Adrenal gland (tissue), 12 donors: Measurements from ENCODE around the gene SLC34A3. TPM values are rescaled to one million over a fixed set of nuclear protein-coding genes. Genes with fewer than 3 reads are reported as not detected.
"Not testable (repeated sequence)": the region's sequence is repeated elsewhere in the genome, so short reads cannot be mapped to it uniquely, and the experiment has no call there.

ENCODE experiments used
- DNase-seq, 7 donors: peaks; one replicate each; pipeline ENCODE4 v3.0.0-alpha.2; 2019 to 2020
- H3K27ac ChIP-seq, 5 donors: fragments of 200-600 bp; sonication (generic) in 4 of 5; 1 replicate in 3 of 5; 2 replicates in 2 of 5; pipeline versions ENCODE4 v1.5.1 to v1.8.0; 2016 to 2020; ENCODE audit warnings: mild to moderate bottlenecking in 1 of 5
- H3K27me3 ChIP-seq: fragments of 200-600 bp; 2 replicates; pipeline ENCODE4 v1.8.0; 2021
- H3K36me3 ChIP-seq, 2 donors: fragments of 200-600 bp; replicated peaks in 1 of 2; 1 replicate in 1 of 2; 2 replicates in 1 of 2; pipeline versions ENCODE4 v1.5.1 to v1.8.0; 2018 to 2022
- H3K4me1 ChIP-seq, 2 donors: fragments of 200-600 bp; replicated peaks in 1 of 2; 1 replicate in 1 of 2; 2 replicates in 1 of 2; pipeline versions ENCODE4 v1.5.1 to v1.8.0; 2018 to 2021
- H3K4me3 ChIP-seq, 4 donors: fragments of 200-600 bp; sonication (generic) in 3 of 4; one replicate each; pipeline ENCODE4 v1.5.1; 2016 to 2018
- H3K9me3 ChIP-seq, 3 donors: fragments of 200-600 bp; sonication (generic) in 1 of 3; replicated peaks in 1 of 3; 1 replicate in 2 of 3; 2 replicates in 1 of 3; pipeline versions ENCODE4 v1.5.1 to v1.8.0; 2016 to 2021
- CTCF ChIP-seq, 6 experiments: fragments of 450-650 bp in 4 of 6; fragments of 200-600 bp in 2 of 6; sonication (generic) in 1 of 6; IDR thresholded peaks; 1 replicate in 5 of 6; 2 replicates in 1 of 6; pipeline versions ENCODE4 v1.5.1 to v1.8.0; 2016 to 2021; ENCODE audit warnings: antibody characterized with exemption in 6 of 6, mild to moderate bottlenecking in 2 of 6, moderate library complexity in 1 of 6
- POLR2A ChIP-seq, 2 donors: fragments of 450-650 bp; IDR thresholded peaks; one replicate each; pipeline ENCODE4 v1.6.1; 2017; ENCODE audit warnings: antibody characterized with exemption in 2 of 2, mild to moderate bottlenecking in 2 of 2, moderate library complexity in 1 of 2
- whole genome bisulfite sequencing, 4 donors: extraction: QIAGEN DNeasy Blood & Tissue Kit in 2 of 4; methylation state at CpG; one replicate each; pipeline versions ENCODE4 v1.1.5 to v1.1.7; 2013 to 2017; 5-methylcytosine and 5-hydroxymethylcytosine counted together
- intact Hi-C, 2 donors: fragments of 100-400 bp; cut with DNase I; formaldehyde crosslinking; loops; one replicate each; pipeline versions ENCODE4 v1.14.1 to v1.15.0; 2022 to 2023
- polyA plus RNA-seq, 3 donors: library from polyadenylated mRNA; stranded (reverse); fragments of 200-250 nt in 2 of 3; fragments of 350-450 nt in 1 of 3; fragmentation: Illumina TruSeq in 1 of 3; extraction: RNeasy Lipid Tissue Mini Kit (QIAGEN cat#74804) in 1 of 3; gene quantifications; one replicate each; pipeline ENCODE4 v1.2.3, GENCODE V29; 2013 to 2014
- total RNA-seq, 9 donors: library from RNA; depleted of rRNA in 4 of 9; stranded (reverse); fragments of >200 nt in 4 of 9; fragments of 120-200 nt in 1 of 9; fragmentation: NEBNext Ultra II Directional in 1 of 9; extraction: Animal tissue kit (Norgen Biotek cat#: 25700) in 1 of 9; gene quantifications; one replicate each; pipeline versions ENCODE4 v1.1.0 to v1.2.4, GENCODE V29; 2013 to 2023
- donor health status: healthy with polysubstance abuse.
- donor health status: Bipolar disorder and iron deficiency.
- donor health status: DM: yes; HTN: yes; CAD: no.
- donor health status: DM: no; HTN: no; CAD: no.
- donor health status: DM: no; HTN: no; CAD: no.
- donor health status: DM: yes; HTN: yes; CAD: no.

The SLC34A3 gene
- total and polyA plus RNA-seq, 12 donors: not detected

- peaks cover 7 to 42% of the 10 kb centered on the region in 2 donors for H3K4me1 ChIP-seq
- 0 to 1% (median 0%) methylated on average over 13 to 67 of the region's 67 CpGs for WGBS, 4 donors
These were observed 10.3 kb downstream of the SLC34A3 start, which contains the start of gene TUBB4B for GRCh38 chr9:137240841-137241489. Gene TUBB4B, plus strand, starts transcription at chr9:137241287. Its CDS starts 74 bp downstream, at chr9:137241361.

GRCh38 chr9:137241490-137242268 is 11.0 kb downstream of the SLC34A3 start:
- peak; percentile 67 to 78 (median 73) for DNase-seq
- intact Hi-C loops: no loop called here
- Histone ChIP-seq H3K4me3 (peak overlapping the region; percentile 22 to 97 (median 72)), H3K4me1 (peaks cover 7 to 37% of the 10 kb centered on the region in 2 donors), H3K36me3 (peaks cover 0 to 18% of the 10 kb centered on the region in 2 donors), H3K9me3 (no peaks in the 10 kb centered on the region), H3K27ac (peak overlapping the region; percentile 78 to 100 (median 86)), H3K27me3 (no peaks in the 10 kb centered on the region)
- WGBS, 4 donors: 1 to 16% (median 3%) methylated on average over 5 to 64 of the region's 83 CpGs
- TF ChIP-seq POLR2A (IDR thresholded peaks at IDR 0.05): no peak
- no peak for TF ChIP-seq CTCF (IDR thresholded peaks at IDR 0.05)

More at GRCh38 chr9:137240841-137241489, 10.3 kb downstream of the SLC34A3 start, which contains the start of gene TUBB4B:
- H3K27me3 ChIP-seq: no peaks in the 10 kb centered on the region
- no peaks in the 10 kb centered on the region for H3K9me3 ChIP-seq
- H3K4me3 ChIP-seq: peak within 1 kb of the TSS; percentile 47 to 97 (median 72)
- peak; percentile 99 to 100 (median 100) for DNase-seq
- TF ChIP-seq CTCF (IDR thresholded peaks at IDR 0.05): peak in 1 of 6 experiments; percentile 31
- TF ChIP-seq POLR2A (IDR thresholded peaks at IDR 0.05): peak; percentile 100
- intact Hi-C loops: no loop called here
- H3K27ac ChIP-seq: peak within 1 kb of the TSS; percentile 81 to 100 (median 93)
- peaks cover 0 to 18% of the 10 kb centered on the region in 2 donors for H3K36me3 ChIP-seq

- TF ChIP-seq CTCF (IDR thresholded peaks at IDR 0.05) (no peak), POLR2A (IDR thresholded peaks at IDR 0.05) (no peak)
- no peaks in the 10 kb centered on the region for H3K9me3 ChIP-seq
- 65 to 76% (median 75%) methylated on average over 17 to 36 of the region's 36 CpGs for WGBS, 4 donors
- H3K4me3 ChIP-seq: peak overlapping the region in 3 of 4 donors; percentile 67 to 97 (median 78)
- peak overlapping the region in 4 of 5 donors; percentile 60 to 100 (median 86) for H3K27ac ChIP-seq
- peak in 4 of 7 donors; percentile 63 to 79 (median 72) for DNase-seq
- H3K27me3 ChIP-seq: no peaks in the 10 kb centered on the region
- peaks cover 7 to 37% of the 10 kb centered on the region in 2 donors for H3K4me1 ChIP-seq
- intact Hi-C loops: no loop called here
- H3K36me3 ChIP-seq: peaks cover 0 to 18% of the 10 kb centered on the region in 2 donors
These were observed 11.8 kb downstream of the SLC34A3 start for GRCh38 chr9:137242269-137243203.

GRCh38 chr9:137243266-137243625 is 12.5 kb downstream of the SLC34A3 start:
- H3K27ac ChIP-seq, H3K9me3 ChIP-seq, H3K27me3 ChIP-seq, H3K4me3 ChIP-seq, DNase-seq, intact Hi-C loops: not testable (repeated sequence)
- H3K36me3 ChIP-seq: peaks cover 0 to 18% of the 10 kb centered on the region in 2 donors
- 82 to 94% (median 92%) methylated on average over 2 to 18 of the region's 18 CpGs for WGBS, 4 donors
- peaks cover 7 to 37% of the 10 kb centered on the region in 2 donors for H3K4me1 ChIP-seq
